Testis (tissue), 2 donors: ENCODE data around the gene HLCS.

Source experiments
- POLR2A ChIP-seq: fragments of 450-650 bp; IDR thresholded peaks from one replicate; pipeline ENCODE4 v1.6.1; 2017; ENCODE audit warnings: antibody characterized with exemption, mild to moderate bottlenecking, moderate library complexity
- TF ChIP-seq, protein P1 (sequence below), 3 experiments: fragments of 450-650 bp in 2 of 3; fragments of 200-600 bp in 1 of 3; sonication (generic) in 1 of 3; IDR thresholded peaks; one replicate each; pipeline ENCODE4 v1.5.1; 2016 to 2019; ENCODE audit warnings: antibody characterized with exemption in 3 of 3, mild to moderate bottlenecking in 2 of 3, moderate library complexity in 1 of 3

DNA sequence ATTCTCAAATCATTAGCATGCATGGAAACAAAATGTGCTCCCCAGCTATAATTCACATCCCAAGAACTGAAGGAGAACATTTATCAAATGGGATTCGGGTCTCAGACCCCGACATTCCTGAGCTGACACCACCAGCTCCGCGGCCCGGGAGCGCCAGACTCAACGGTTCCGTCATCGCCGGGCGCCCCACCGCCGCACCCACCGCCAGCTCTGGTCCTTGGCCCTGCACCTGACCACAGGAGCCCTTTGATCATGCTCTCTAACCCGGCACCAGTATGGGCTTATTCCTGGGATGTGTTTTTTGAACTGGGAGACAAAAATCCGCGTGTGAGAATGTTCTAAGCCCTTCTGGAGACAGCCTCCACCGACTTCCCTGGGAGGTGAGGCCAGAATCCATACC lies 43.6 kb downstream of the HLCS start:
- TF ChIP-seq POLR2A = no peak
- TF ChIP-seq, protein P1, sequence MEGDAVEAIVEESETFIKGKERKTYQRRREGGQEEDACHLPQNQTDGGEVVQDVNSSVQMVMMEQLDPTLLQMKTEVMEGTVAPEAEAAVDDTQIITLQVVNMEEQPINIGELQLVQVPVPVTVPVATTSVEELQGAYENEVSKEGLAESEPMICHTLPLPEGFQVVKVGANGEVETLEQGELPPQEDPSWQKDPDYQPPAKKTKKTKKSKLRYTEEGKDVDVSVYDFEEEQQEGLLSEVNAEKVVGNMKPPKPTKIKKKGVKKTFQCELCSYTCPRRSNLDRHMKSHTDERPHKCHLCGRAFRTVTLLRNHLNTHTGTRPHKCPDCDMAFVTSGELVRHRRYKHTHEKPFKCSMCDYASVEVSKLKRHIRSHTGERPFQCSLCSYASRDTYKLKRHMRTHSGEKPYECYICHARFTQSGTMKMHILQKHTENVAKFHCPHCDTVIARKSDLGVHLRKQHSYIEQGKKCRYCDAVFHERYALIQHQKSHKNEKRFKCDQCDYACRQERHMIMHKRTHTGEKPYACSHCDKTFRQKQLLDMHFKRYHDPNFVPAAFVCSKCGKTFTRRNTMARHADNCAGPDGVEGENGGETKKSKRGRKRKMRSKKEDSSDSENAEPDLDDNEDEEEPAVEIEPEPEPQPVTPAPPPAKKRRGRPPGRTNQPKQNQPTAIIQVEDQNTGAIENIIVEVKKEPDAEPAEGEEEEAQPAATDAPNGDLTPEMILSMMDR (IDR thresholded peaks at IDR 0.05) = no peak
